H1 (cell line): Measurements from ENCODE around the gene COL4A1. TPM values are rescaled to one million over a fixed set of nuclear protein-coding genes. Genes with fewer than 3 reads are reported as not detected.

ENCODE experiments used
- SP2 ChIP-seq: IDR thresholded peaks from 2 replicates; pipeline ENCODE4 v1.6.1; 2012; ENCODE audit warnings: mild to moderate bottlenecking, low read length, inconsistent platforms
- polyA plus RNA-seq, 7 experiments: library from polyadenylated mRNA; depleted of rRNA in 3 of 7; stranded (reverse) in 5 of 7; unstranded in 2 of 7; fragments of >200 nt in 5 of 7; fragments of 200-250 nt in 2 of 7; gene quantifications; 1 replicate in 5 of 7; 2 replicates in 1 of 7; 4 replicates in 1 of 7; pipeline versions ENCODE4 v1.2.1 to v1.2.3, GENCODE V29; 2011 to 2013; ENCODE audit warnings: missing spikeins in 2 of 7, mixed read lengths in 2 of 7
- total RNA-seq: library from RNA; stranded (reverse); fragmentation: NEBNext Ultra II Directional; extraction: Animal tissue kit (Norgen Biotek cat#: 25700); gene quantifications from 2 replicates; pipeline ENCODE4 v1.2.1, GENCODE V29; 2021

Gene COL4A1
- total and polyA plus RNA-seq, 2 of the 8 experiments (the other 6 are each of a cell fraction or from before 2014, with no cell fraction given) = 30.7 to 82.0 TPM

DNA sequence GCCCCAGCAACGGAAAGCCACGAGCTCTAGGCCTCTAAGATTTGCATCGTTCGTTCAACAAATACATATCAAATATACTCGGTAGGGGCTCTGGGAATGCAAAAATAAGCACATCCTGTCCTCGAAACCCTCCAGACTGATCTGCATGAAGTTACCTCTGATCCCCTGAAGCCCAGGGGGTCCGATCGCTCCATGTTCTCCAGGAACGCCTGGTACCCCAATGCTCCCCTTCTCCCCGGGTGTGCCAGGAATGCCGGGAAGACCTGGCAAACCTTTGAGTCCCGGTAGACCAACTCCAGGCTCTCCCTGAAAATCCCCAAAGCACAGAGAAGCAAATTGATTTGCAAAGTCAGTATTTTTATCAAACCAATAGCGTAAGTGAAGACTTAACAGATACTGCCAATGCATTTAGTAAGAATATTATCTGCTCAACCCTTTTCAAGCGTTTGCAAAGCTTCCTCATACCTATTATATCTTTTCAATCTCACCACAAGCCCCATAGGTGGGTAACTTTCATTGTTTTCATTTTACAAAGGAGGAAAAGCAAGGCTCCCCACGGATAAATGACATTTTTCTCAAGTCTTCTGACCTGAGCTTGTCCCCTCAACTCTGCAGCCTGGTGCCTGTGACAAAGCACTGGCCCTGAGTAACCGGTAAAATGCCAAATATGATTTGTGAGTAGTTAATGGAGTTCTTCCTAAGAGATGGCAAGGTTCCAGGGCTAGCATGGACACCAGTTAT, 127.7 kb downstream of the COL4A1 start (continued):
- TF ChIP-seq SP2 = no peak
